Measurements from ENCODE around the gene ARHGAP26. TPM values are rescaled to one million over a fixed set of nuclear protein-coding genes. Genes with fewer than 3 reads are reported as not detected.

Gene ARHGAP26
- total and polyA plus RNA-seq, 2 experiments from 2014 or later: 9.5 to 16.8 TPM

- TF ChIP-seq STAT1 (IDR thresholded peaks at IDR 0.05; ENCODE audit: unreplicated experiment) (no peak), EZH2 (IDR thresholded peaks at IDR 0.05; ENCODE audit: low read depth, unreplicated experiment) (no peak), CTCF (conservative IDR thresholded peaks at IDR 0.05; ENCODE audit: low read depth in 2 of 2) (no peak)
These were observed 359.0 kb downstream of the ARHGAP26 start (continued) for GRCh38 chr5:143129203-143129602.

- H3K4me3 Mint-ChIP-seq: no peak overlapping the region
- H3K36me3 ChIP-seq (ENCODE audit: insufficient read depth): no peaks in the 10 kb centered on the region
- H3K9me3 Mint-ChIP-seq: no peaks in the 10 kb centered on the region
- no peak overlapping the region for H2AFZ ChIP-seq
- ATAC-seq (no peak), DNase-seq (ENCODE audit: low spot score) (no peak)
- H3K36me3 Mint-ChIP-seq (ENCODE audit: low read depth): no peaks in the 10 kb centered on the region
- no peak overlapping the region for H3K4me2 ChIP-seq
- no peak overlapping the region; the same call in 1 of the 2 replicates for H3K27ac Mint-ChIP-seq
- H3K27me3 ChIP-seq (ENCODE audit: insufficient read depth): no peaks in the 10 kb centered on the region
- no peaks in the 10 kb centered on the region for H3K9me2 ChIP-seq (ENCODE audit: insufficient read depth)
- H3K27ac ChIP-seq (ENCODE audit: low read depth): no peak overlapping the region
- peaks cover 14% of the 10 kb centered on the region; the same call in 2 of the 3 replicates for H3K4me1 Mint-ChIP-seq
- no peaks in the 10 kb centered on the region for H3F3A ChIP-seq (replicated peaks; ENCODE audit: low read depth)
- no peaks in the 10 kb centered on the region for H3K79me2 ChIP-seq (replicated peaks; ENCODE audit: insufficient read depth)
- H3K4me1 ChIP-seq (ENCODE audit: insufficient read depth): no peaks in the 10 kb centered on the region
- H3K4me3 ChIP-seq: no peak overlapping the region
- no peaks in the 10 kb centered on the region for H4K20me1 ChIP-seq (replicated peaks; ENCODE audit: insufficient read depth)
- no peaks in the 10 kb centered on the region for H3K27me3 Mint-ChIP-seq (ENCODE audit: insufficient read depth, low read depth, poor library complexity)
- TF ChIP-seq JUNB (IDR thresholded peaks at IDR 0.05; ENCODE audit: unreplicated experiment) (no peak), ZNF331 (CRISPR knock-in tag; IDR thresholded peaks at IDR 0.05; ENCODE audit: low read depth) (no peak), ZNF114 (CRISPR knock-in tag; IDR thresholded peaks at IDR 0.05) (no peak), CREB1 (CRISPR knock-in tag; IDR thresholded peaks at IDR 0.05; ENCODE audit: low read depth) (no peak), CTCF (conservative IDR thresholded peaks at IDR 0.05; ENCODE audit: low read depth in 2 of 2) (no peak), POLR2AphosphoS5 (IDR thresholded peaks at IDR 0.05; ENCODE audit: low read depth) (no peak), STAT1 (IDR thresholded peaks at IDR 0.05; ENCODE audit: unreplicated experiment) (no peak), ZNF462 (CRISPR knock-in tag; IDR thresholded peaks at IDR 0.05) (no peak), EZH2 (IDR thresholded peaks at IDR 0.05; ENCODE audit: low read depth, unreplicated experiment) (no peak), EZH2phosphoT487 (IDR thresholded peaks at IDR 0.05; ENCODE audit: unreplicated experiment) (no peak), ETS1 (IDR thresholded peaks at IDR 0.05) (no peak)
These were observed 359.9 kb downstream of the ARHGAP26 start for GRCh38 chr5:143129910-143130612.

Measured in GM23338 (cell line).